PC-9 (cell line): ENCODE data around the gene ELOVL1.

Experiments
- EZH2 ChIP-seq: fragments of 200-600 bp; sonication (generic); IDR thresholded peaks from 2 replicates; pipeline ENCODE4 v1.8.0; 2017; ENCODE audit warnings: antibody characterized with exemption, low read depth
- TF ChIP-seq, protein P1 (sequence below): fragments of 200-600 bp; sonication (generic); conservative IDR thresholded peaks from 2 replicates; pipeline ENCODE4 v1.6.1; 2017; ENCODE audit warnings: mixed run types, antibody characterized with exemption, mild to moderate bottlenecking, moderate library complexity

DNA sequence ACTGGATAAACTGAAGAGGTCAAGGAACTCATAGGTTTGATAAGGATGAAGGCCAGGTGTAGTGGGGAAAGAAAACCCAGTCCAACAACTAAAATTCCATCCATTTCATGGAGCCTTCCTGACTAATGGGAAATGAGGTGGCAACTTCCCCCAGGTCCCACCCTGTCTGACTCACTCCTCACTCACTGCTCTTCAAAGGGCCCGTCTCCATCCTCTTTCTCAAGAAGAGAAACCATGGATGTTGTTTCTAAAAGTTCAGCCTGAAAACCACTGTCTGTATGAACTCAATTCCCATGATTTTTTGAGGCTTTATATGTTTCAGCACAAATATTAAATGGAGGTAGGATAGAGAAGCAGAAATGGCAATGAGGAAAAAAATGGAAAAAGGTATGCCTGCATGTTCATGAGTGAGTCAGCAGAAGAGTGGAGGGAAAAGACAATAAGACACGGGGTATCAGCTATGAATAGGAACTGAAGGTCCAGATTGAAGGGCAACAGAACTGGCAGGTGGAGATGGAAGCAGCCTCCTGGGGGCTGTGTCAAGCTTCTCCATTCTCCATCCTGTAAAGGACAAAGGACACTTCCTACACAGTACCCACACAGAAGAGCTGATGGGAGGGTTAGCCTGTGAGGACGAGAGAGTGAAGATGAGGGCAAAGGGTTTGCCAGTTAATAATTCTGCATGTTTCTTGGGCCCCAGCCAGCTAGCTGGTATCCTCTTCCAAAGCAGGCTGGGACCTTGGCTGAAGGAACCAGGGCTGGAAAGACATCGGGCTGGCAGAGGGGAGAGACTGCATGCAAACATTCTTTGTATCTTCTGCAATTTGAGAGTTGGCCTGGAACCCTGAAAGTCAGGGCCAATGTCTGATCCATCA is 5.5 kb upstream of the ELOVL1 start:
- TF ChIP-seq, protein P1, sequence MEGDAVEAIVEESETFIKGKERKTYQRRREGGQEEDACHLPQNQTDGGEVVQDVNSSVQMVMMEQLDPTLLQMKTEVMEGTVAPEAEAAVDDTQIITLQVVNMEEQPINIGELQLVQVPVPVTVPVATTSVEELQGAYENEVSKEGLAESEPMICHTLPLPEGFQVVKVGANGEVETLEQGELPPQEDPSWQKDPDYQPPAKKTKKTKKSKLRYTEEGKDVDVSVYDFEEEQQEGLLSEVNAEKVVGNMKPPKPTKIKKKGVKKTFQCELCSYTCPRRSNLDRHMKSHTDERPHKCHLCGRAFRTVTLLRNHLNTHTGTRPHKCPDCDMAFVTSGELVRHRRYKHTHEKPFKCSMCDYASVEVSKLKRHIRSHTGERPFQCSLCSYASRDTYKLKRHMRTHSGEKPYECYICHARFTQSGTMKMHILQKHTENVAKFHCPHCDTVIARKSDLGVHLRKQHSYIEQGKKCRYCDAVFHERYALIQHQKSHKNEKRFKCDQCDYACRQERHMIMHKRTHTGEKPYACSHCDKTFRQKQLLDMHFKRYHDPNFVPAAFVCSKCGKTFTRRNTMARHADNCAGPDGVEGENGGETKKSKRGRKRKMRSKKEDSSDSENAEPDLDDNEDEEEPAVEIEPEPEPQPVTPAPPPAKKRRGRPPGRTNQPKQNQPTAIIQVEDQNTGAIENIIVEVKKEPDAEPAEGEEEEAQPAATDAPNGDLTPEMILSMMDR, result no peak
- no peak for TF ChIP-seq EZH2
